SW 1271 (cell line): Measurements from ENCODE around the gene F2RL1.
"Not testable (repeated sequence)": the region's sequence is repeated elsewhere in the genome, so short reads cannot be mapped to it uniquely, and the experiment has no call there.

ENCODE experiments used
- DNase-seq, 2 experiments: peaks; one replicate each; lab custom pipeline; 2025; lab: John Stamatoyannopoulos, UW

F2RL1 gene, protein sequence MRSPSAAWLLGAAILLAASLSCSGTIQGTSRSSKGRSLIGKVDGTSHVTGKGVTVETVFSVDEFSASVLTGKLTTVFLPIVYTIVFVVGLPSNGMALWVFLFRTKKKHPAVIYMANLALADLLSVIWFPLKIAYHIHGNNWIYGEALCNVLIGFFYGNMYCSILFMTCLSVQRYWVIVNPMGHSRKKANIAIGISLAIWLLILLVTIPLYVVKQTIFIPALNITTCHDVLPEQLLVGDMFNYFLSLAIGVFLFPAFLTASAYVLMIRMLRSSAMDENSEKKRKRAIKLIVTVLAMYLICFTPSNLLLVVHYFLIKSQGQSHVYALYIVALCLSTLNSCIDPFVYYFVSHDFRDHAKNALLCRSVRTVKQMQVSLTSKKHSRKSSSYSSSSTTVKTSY

GRCh38 chr5:76818844-76819831, at the start of gene F2RL1:
Gene F2RL1 (plus strand): TSS chr5:76819030. CDS start chr5:76819183, 153 bp downstream.
- DNase-seq = peak in 1 of 2 experiments; percentile 37

- DNase-seq = not testable (repeated sequence)
Observed at GRCh38 chr5:76771041-76771440, 47.8 kb upstream of the F2RL1 start.

DNA sequence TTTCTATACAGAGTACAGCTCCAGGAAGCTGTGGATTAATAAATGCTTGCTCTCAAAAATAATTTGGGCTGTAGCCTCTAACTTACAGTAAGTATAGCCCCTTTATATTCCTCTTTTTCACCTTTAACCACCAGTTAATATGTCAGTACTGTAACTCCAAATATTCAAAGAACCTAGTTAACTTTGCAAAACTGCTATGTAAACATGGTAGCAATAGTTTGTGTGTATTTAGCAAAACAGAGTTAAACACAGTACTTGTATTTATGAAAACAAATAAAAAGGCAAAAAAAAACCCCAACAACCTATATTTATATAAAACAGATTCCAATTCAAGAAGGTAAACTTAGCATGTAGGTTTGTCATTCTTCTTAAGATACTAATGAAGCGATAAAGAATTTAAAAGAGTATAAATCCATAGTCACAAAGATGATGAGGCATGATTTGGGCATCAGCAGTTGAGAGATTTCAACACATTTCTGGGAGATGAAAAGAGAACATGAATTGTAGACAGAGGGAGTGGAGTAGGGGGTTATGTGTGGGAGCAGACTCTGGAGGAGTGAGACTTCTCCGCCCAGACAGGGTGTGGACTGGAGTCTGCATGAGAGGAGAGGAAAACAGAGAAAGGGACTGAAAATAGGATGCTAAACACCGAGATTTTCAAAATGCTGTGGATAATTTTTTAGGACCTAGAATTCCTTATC, 47.0 kb upstream of the F2RL1 start:
- DNase-seq = no peak

- DNase-seq = no peak
Observed at GRCh38 chr5:76775921-76776320, 42.9 kb upstream of the F2RL1 start.

DNA sequence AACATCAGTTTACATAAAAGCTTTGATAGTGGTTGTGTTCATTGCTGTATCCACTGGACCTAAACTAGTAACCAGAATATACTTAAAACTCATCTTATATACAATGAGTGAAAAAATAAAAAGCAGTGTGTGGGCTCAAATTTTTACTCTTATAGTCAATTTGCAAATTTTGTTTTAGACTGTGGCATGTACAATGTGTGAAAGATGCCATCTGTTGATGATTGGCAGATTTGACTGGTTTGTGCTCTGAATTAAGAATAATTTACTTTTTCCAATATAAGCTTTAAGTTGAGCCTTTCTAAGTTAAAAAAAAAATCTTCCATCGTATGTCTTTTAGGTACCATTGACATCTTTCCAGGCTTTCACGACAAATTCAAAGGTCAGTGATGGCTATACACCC, 42.4 kb upstream of the F2RL1 start:
- DNase-seq = no peak

GRCh38 chr5:76780616-76781015, 38.2 kb upstream of the F2RL1 start:
- not testable (repeated sequence) for DNase-seq

DNA sequence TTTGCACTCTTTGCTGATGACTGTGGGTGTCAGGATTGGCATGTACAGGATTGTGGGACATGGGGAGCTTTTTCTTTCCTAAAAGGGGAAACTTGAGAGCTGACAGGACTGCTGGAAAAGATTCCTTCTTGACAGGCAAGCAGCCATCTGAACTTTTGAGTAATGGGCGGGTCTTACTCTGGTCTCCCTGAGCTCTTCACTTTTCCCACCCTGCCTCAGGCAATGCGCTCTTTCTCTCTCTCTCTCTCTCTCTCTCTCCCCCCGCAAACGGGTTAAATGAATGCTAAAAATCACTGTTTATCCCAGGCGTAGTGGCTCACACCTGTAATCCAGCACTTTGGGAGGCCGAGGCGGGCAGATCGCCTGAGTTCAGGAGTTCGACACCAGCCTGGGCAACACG, 37.1 kb upstream of the F2RL1 start:
- DNase-seq = no peak

GRCh38 chr5:76782444-76782843, 36.4 kb upstream of the F2RL1 start:
- no peak for DNase-seq

DNA sequence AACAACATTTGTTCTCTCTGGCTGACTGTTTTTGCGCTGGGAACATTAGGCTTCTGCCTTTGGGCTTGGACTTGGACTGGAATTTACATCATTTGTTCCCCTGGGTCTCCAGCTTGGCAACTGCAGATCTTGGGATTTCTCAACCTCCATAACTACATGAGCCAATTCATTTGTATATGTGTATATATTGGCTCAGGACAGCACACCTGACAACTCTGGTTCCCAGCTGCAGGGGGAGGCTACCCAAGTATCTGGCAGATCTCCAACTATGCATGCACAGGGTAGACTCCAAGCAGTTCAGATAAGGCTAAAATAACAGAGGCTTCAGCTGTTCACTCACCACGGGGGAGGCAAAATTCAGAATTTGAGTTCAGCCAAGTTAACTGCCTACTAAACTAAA, 31.6 kb upstream of the F2RL1 start:
- DNase-seq = peak in 1 of 2 experiments; percentile 27

- no peak for DNase-seq
Observed at GRCh38 chr5:76788362-76788761, 30.5 kb upstream of the F2RL1 start.

GRCh38 chr5:76789275-76789674, 29.6 kb upstream of the F2RL1 start:
- not testable (repeated sequence) for DNase-seq

- DNase-seq = peak in 1 of 2 experiments; percentile 90
Observed at GRCh38 chr5:76789991-76790581, 28.7 kb upstream of the F2RL1 start.

GRCh38 chr5:76790632-76791290, 28.1 kb upstream of the F2RL1 start:
- peak; percentile 87 to 98 for DNase-seq

- DNase-seq = no peak
Observed at GRCh38 chr5:76791461-76791860, 27.4 kb upstream of the F2RL1 start.

DNA sequence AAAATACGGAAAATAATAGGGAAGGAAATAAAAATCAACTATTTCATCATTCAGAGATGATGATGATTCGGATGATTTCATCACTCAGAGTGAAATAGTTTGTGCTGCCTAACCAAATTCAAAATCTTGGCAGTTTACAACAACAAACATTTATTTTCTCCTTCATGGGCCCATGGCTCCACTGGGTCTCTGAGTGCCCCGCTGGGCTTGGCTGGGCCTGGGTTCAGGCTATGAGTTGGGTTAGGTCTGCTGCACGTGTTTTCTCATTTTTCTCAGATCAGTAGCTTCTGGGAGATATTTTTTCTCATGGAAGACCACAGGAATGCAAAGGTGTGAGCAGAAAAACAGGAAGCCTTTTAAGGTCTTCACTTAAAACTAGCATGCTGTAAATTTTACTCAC, 24.0 kb upstream of the F2RL1 start:
- no peak for DNase-seq

- DNase-seq = no peak
Observed at GRCh38 chr5:76799588-76799987, 19.2 kb upstream of the F2RL1 start.

DNA sequence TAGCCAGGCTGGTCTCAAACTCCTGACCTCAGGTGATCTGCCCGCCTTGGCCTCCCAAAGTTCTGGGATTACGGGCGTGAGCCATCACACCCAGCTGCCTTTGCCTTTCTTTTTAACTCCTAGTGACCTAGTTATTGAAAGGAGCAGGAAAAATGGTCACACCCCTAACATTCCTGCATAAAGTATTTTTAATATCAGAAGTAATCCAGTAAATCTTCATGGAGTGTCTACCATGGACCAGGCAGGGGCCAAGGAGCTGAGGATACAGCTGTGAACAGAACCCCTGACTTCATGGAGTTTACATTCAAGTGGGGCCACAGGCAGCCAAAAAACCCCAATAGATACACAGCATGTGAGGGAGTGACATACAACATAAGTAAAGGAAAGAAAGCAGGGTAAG, 18.3 kb upstream of the F2RL1 start:
- DNase-seq = no peak

GRCh38 chr5:76801159-76801802, 17.5 kb upstream of the F2RL1 start:
- no peak for DNase-seq

GRCh38 chr5:76801803-76802195, 17.0 kb upstream of the F2RL1 start:
- no peak for DNase-seq

DNA sequence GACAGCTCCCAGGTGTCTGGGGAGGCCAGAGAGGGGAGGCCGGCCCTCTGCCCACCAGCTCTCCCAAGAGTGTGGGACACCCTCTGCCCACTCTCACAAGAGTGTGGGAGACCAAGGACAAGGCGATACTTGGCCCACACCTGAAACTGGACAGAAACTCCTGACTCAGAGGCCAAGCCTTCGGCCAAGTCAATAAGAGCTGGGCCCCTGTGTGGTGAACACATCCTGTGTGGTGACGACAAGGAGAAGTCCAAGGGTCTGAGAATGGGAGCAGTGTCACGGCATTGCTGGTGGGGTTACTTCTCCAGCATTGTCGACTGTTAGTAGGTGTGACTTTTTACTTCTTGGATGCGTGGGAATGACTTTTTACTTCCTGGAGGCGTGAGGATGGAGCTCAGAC, 14.6 kb upstream of the F2RL1 start:
- no peak for DNase-seq
